ENCODE results near the gene RIN1. TPM values are rescaled to one million over a fixed set of nuclear protein-coding genes. Genes with fewer than 3 reads are reported as not detected.
A peak's percentile ranks its signal among the peaks of the same experiment; 100 is the strongest.

Gene RIN1
- polyA plus RNA-seq, 1 experiment = 6.7 TPM

DNA sequence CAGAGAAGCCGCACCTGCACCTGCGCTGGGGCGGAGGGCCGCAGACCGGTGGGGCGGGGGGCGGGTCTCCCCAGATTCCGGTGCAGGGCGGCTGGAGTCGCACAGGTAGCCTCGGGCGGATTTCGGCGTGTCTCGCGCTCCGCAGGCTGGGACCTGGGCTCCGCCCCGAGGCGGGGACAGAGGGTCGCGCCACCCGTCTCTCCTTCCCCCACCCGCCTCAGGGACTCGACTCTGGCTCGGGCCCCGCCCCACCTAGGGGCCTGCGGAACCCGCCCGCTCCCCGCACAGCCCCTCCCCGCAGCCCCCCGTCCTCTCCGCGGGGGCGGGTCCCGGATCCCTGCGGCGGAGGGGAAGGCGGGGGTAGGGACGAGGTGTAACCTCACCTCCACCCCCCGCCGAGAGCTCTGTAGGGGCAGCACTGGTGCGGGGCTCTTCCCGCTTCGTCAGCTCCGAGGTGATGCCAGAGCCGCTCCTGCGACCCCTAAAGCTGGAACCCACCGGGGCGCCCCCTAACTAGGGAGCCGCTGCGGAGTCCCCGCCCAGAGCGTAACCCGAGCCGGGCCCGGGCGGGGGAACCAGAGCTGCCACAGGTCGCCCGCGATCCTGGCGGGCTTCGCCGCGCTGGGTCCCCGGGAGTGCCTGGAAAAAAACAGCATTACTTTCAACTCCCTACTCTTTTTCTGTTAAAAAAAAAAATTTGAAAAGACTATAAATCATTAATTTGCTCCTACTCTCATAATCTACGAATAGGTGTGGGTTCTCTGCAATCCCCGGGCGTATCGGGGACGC, 35.6 kb upstream of the RIN1 start, which contains the start of gene SLC29A2:
Gene SLC29A2, minus strand, starts transcription at position 134 of the 789 bp plus-strand sequence. CDS start 169 bp downstream, outside the sequence.
- no peak within 1 kb of the TSS for H3K27ac ChIP-seq (ENCODE audit: low read depth, low read length)
- ChIA-PET CTCF (interaction anchor here (0.8 to 2.5 kb wide), 3 partner anchors 14 to 18 kb away, joined by 4 to 17 read pairs (median 6); no protein-coding TSS in a partner anchor), POLR2A (interaction anchor here (1.1 kb wide), 1 partner anchor 59 kb away, joined by 3 read pairs; no protein-coding TSS in a partner anchor)
- no peak for TF ChIP-seq CTCF (IDR thresholded peaks at IDR 0.05; ENCODE audit: low read depth, low read length)
- peaks cover 14% of the 10 kb centered on the region for H3K27me3 ChIP-seq (ENCODE audit: control insufficient read depth, insufficient read depth, low read length)
- peak within 1 kb of the TSS; percentile 61 for H3K4me3 ChIP-seq (ENCODE audit: low read depth, low read length)
- DNase-seq (ENCODE audit: low read depth, low spot score) = no peak
- no peaks in the 10 kb centered on the region for H3K9me3 ChIP-seq (ENCODE audit: control insufficient read depth, insufficient read depth, low read length)

GRCh38 chr11:66369073-66369894, 33.0 kb upstream of the RIN1 start:
- no peak for DNase-seq (ENCODE audit: low read depth, low spot score)
- no peaks in the 10 kb centered on the region for H3K9me3 ChIP-seq (ENCODE audit: control insufficient read depth, insufficient read depth, low read length)
- ChIA-PET POLR2A (interaction anchor here (1.5 kb wide), 1 partner anchor 21 kb away, joined by 4 read pairs; no protein-coding TSS in a partner anchor), CTCF (interaction anchor here (0.6 to 2.5 kb wide), 3 partner anchors 17 to 80 kb away, joined by 3 to 17 read pairs (median 3); partner anchors contain the start of gene YIF1A)
- H3K4me3 ChIP-seq (ENCODE audit: low read depth, low read length) = no peak overlapping the region
- peaks cover 16% of the 10 kb centered on the region for H3K27me3 ChIP-seq (ENCODE audit: control insufficient read depth, insufficient read depth, low read length)
- H3K27ac ChIP-seq (ENCODE audit: low read depth, low read length) = no peak overlapping the region
- no peak for TF ChIP-seq CTCF (IDR thresholded peaks at IDR 0.05; ENCODE audit: low read depth, low read length)

DNA sequence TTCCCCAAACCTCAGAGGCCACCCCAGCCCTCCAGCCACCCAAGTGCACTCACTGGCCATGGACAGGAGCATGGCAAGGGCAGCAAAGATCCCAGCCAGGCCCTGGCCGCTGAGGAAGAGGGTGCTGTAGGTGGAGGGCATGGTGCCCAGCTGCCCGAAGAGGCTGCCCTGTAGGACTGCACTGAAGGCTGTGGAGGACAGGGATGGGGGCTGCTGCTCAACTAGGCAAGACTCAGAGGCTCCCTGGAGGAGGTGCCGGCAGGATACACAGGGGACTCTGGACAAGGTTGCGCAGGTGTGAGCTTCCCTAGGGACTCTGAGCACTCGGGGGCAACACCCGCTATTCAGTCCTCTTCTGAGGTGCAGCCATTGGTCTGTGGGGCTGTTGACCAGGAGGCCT, 32.2 kb upstream of the RIN1 start:
- POLR2A ChIA-PET = no interaction called here
- DNase-seq (ENCODE audit: low read depth, low spot score) = no peak
- no peak overlapping the region for H3K4me3 ChIP-seq (ENCODE audit: low read depth, low read length)
- no peaks in the 10 kb centered on the region for H3K9me3 ChIP-seq (ENCODE audit: control insufficient read depth, insufficient read depth, low read length)
- no peak for TF ChIP-seq CTCF (IDR thresholded peaks at IDR 0.05; ENCODE audit: low read depth, low read length)
- no peak overlapping the region for H3K27ac ChIP-seq (ENCODE audit: low read depth, low read length)
- CTCF ChIA-PET = no interaction called here
- H3K27me3 ChIP-seq (ENCODE audit: control insufficient read depth, insufficient read depth, low read length) = peaks cover 13% of the 10 kb centered on the region

DNA sequence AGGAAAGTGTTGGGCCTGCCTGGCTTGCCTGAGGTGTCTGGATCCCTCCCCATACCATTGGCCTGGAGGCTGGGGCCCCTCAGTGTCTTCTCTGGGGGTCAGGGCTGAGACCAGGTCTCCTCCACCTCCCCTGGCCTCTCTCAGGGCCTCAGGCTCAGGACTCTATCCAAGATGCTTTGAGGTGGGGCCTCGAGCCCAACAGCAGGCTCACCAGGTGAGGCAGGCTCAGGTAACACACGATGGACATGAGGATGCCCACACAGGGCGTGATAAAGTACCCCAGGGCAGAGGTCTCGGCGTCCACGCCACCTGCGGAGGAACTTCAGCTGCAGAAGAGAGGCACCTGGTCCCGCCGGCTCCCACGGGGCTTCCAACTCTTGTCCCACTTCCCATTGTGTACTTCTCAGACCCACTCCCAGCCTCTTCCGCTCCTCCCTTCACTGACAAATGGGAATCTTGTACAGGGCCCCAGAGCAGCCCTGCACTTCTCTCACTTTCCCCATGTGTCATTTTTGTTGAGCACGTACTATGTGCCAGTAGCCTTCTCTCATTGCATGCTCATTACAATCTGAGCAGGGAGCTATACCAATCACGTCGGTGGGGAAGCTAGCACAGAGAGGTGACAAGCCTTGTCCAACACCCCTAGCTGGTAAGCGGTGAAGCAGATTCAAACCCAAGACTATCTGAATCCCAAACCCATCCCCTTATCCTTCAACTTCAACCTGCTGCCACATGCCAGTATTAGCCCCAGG, 31.5 kb upstream of the RIN1 start:
- peaks cover 8% of the 10 kb centered on the region for H3K27me3 ChIP-seq (ENCODE audit: control insufficient read depth, insufficient read depth, low read length)
- DNase-seq (ENCODE audit: low read depth, low spot score) = no peak
- ChIA-PET CTCF (interaction anchor here (1.9 kb wide), 1 partner anchor 19 kb away, joined by 6 read pairs; no protein-coding TSS in a partner anchor), POLR2A (no interaction called here)
- no peak for TF ChIP-seq CTCF (IDR thresholded peaks at IDR 0.05; ENCODE audit: low read depth, low read length)
- H3K4me3 ChIP-seq (ENCODE audit: low read depth, low read length) = no peak overlapping the region
- no peaks in the 10 kb centered on the region for H3K9me3 ChIP-seq (ENCODE audit: control insufficient read depth, insufficient read depth, low read length)
- no peak overlapping the region for H3K27ac ChIP-seq (ENCODE audit: low read depth, low read length)

All from AG04450 (cell line).